GDM1 (cell line): ENCODE data around the gene C11orf24.
"Not testable (repeated sequence)": the region's sequence is repeated elsewhere in the genome, so short reads cannot be mapped to it uniquely, and the experiment has no call there.

ENCODE experiments used
- DNase-seq: peaks from one replicate; lab custom pipeline; 2025; lab: John Stamatoyannopoulos, UW

Gene C11orf24

DNA sequence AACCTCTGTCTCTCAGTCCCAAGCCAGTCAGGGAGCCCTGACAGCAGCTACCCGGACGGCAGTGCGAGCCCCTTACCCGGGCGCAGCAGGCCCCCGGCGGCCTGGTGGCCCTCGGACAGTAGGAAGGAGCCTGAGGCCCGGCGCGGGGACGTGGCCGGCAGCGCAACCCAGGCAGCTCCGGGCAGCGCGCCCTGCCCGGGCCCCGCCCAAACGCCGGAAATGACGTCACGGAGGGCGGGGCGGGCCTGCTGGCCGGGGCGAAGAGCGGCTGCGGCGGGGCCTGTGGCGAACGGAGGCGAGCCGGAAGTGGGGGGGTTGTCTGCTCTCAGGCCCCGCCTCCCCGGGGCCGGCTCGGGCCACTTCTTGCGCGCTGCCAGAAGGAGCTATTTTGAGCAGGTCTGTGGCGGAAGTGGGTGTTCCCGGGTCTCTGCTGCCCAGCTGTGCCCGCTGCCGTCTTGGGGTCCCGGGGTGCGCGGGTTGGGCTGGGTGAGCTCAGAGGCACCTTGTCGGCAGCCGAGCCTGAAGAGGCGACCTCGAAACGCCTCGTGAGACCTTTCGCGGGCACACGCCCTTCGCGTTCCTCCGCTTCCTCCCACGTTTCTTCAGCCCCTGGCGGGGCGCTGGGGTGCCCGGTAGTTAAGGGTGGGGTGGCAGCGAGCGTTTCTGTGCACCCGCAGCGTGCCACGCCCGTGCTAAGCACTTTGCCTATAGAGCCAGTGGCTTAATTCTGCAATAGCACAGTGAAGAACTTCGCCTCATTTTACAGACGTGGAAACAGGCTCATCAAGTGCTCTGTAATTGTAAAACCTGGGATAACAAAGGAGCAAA is at the start of gene C11orf24:
TSS of gene C11orf24 (minus strand) at position 193 of the 828 bp plus-strand sequence. CDS start 8,206 bp downstream, outside the sequence.
- peak; percentile 91 for DNase-seq

DNA sequence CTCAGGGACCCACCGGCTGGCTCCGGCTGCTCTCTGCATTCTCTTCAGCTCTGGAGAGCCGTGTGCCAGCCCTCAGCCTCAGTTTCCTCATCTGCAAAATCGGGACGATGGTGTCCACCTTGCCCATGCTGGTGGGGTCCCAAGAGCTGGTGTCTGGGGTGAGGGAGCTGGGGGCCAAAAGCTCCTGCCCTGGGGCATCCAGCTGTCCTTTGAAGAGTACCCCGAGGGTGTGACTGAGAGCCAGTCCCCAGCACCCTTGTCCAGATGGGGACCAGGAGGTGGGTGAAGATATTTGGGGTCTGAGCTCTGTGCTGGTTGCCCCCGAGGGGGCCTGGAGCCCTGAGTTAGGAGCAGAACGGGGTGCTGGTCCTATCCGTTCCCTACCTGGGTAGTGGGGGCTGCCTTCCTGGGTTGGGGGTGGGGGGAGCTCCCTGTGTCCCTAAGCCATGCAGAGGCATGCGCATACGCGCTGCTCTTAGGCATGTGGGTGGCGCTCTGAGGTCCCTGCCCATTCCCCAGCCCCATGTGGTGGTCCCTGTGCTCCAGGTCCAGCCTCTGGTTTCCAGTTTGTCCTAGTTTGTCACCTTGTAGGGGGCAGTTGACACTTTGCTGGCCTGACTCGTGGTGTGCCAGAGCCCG is 45.5 kb upstream of the C11orf24 start:
- DNase-seq = no peak

DNA sequence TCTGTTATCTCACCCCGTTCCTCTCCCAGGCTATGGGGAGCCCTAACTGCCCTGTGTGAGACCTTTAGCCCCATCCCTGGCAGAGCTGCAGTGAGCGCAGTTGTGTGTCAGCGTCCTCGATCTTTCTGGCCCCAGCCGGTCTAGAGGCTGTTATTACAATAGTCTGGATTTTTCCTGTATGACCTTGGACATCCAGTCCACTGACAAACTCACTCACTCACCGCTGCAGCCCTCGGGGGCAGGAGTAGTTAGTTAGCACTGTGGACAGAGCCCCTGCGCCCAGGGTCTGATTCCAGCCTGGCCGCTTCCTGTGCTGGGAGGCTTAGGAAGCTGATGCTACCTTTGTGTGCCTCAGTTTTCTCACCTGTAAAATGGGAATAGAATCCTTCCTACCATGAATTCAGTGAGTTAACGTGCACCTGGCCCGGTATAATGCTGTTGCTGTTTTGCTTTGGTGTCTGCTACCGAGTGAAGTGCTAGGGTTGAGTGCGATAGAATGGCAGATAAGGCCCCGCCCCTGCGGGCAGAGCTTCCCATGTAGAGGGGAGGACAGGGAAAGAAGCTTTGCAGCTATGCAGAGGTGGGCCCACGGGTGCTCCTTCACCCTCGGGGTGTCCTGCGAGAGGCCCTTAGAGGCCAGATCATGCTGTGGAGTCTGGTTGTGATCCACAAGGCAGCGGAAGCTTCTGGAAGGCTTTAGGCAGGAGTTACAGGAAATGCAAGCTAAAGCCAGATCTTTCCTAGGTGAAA is 43.6 kb upstream of the C11orf24 start:
- no peak for DNase-seq

DNA sequence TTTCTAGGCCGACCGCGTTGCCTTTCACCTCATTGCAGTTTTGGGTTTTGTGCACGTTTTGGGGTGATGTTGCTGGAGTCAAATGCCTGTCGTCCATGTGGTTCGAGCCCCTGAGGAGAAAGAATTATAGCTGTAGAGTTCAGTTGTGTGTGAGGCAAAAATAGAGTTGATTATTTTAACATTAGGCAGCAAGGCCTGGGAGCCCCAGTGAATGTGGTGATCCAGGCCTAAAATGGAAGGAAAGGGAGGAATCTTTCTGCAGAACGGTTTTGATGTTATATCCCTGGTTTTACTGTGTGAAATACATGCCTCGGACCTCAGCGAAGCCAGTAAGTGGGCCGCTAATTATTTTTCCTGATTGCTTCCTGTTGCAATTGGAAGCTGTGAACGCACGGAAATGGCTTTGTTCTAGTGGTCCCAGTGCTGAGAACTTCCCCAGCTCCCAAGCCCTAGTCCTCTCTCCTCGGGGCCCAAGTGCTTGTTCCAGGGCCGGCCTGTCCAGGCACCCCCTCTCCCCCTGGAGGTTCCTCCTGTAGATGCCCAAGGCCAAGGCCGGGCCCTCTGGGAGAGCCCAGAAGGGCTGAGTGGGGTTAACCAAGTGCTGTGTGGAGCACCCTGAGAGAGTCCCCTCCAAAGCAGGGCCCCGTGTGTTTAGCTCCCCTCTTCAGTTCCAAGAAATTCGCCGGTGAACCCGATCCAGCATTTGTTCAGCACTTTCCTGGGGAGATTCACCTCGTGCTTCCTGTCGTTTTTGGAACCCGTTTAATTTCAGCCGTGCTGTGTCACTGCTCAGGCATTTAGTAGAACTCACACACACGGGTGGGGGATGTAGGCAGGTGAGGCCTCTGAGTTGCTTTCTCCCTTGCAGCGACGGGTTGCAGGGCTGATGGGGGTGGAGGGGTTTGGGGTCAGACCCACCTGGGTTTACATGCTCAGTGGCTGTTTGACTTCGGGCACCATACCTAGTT is 42.7 kb upstream of the C11orf24 start:
- no peak for DNase-seq

GRCh38 chr11:68313574-68314202 is 41.9 kb upstream of the C11orf24 start:
- no peak for DNase-seq

DNA sequence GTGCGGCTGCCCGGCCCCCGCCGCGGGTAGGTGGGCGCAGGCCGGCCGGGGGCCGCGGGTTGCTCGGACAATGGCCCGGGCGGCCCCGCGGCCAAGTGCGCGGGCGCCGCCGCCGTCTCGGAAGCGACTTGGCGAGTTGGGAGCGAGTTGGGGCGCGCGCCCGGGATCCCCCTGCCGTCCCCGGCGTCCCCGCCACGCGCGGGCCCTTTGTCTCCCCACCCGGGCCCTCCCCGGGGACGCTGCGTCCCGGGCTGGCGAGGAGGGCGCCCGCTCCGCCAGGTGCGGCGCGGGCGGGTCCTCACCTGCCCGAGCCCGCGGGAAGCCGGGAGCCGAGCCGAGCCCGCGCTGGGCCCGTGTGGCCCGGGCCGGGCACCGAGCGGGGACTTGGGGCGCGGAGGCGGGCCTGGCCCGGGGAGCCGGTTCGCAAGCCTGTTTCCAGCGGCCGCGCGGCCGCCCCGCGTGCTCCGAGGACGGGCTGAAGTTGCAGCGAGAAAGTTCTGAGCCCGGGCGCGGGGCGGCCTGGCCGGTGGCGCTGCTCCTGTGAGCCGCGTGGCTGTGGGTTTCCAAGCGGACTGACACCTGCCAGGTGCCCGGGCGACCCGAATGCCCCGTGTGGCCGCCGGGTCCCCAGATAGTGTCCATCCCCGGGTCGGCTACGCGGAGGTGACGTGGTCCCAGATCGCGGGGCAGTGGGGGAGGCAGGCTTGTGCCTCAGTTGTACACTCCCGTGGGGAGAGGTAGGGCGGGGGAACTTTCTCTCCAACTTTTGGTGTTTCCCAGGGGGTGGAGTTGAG is 41.2 kb upstream of the C11orf24 start:
- no peak for DNase-seq

DNA sequence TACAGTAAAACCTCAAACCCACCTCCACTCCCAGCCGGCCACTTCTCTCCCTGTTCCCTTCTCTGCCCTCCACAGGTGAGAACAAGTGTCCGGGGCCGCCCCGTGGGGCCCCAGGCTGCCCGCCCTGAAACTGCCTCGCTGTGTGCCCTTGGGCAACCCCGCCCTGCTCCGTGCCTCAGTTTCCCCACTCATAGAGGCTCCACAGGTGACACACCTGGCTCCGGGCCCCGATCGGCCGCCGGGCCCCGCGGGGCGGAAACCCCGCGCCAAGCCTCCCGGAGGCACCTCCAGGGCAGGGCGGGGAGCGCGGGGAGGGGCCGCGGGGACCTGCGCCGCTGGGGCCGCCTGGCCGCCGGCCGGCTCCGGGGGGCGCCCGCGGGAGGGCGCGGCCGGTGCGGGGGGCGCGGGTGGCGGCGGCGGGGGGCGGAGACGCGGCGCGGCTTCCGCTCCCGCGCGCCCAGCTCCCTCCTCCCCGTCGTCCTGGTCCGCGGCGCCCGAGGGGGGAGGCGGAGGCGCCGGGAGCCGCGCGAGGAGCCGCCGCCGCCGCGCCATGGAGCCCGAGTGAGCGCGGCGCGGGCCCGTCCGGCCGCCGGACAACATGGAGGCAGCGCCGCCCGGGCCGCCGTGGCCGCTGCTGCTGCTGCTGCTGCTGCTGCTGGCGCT is 40.5 kb upstream of the C11orf24 start, which contains the start of gene LRP5:
TSS of gene LRP5 (plus strand) at position 475 of the 663 bp plus-strand sequence. CDS start at position 599, 124 bp downstream.
- peak; percentile 29 for DNase-seq

DNA sequence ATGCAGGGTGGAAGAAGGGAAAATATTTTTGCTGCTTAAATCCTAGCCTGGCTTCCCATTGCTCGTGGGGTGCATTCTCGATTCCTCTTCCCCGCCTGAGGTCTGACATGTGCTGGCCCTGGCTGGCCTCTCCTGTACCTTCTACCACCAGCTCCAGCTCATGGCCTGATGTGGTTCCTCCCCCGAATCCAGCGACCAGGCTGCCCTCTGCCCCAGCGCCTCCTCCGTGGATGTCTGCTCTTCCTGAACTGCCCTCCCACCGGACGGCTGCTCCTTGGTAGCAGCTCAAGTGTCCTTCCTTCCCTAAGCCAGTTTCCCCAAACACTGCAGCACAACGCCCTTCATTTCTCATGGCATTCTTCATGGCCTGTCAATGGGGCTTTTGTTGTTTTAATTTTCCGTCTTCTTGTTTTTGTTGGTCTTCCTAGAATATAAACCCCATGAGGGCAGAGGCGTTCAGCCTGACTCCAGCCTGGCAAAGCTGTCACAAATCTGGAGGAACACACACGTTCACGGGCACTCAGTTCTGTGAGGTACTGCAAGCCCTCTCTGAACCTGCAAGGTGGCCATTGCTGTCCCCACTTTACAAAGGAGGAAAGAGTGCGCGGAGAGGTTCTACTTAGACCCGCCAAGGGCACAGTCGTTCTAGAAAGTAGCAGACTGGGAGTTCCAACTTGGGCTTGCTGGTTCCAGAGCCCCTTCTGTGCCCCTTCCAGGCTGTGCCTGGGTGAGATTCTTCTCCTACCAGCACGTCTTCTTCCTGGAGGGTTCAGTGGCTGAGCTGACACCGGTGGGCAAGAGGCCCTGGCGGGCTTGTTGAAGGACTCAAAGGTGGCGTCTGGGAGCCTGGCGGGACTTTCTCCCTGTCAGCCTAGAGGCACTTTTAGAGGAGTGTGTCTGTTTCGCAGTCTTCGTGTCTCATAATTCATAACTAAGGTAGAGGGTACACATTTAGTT is 39.7 kb upstream of the C11orf24 start:
- no peak for DNase-seq

- no peak for DNase-seq
These were observed 37.9 kb upstream of the C11orf24 start for GRCh38 chr11:68309621-68310185.

DNA sequence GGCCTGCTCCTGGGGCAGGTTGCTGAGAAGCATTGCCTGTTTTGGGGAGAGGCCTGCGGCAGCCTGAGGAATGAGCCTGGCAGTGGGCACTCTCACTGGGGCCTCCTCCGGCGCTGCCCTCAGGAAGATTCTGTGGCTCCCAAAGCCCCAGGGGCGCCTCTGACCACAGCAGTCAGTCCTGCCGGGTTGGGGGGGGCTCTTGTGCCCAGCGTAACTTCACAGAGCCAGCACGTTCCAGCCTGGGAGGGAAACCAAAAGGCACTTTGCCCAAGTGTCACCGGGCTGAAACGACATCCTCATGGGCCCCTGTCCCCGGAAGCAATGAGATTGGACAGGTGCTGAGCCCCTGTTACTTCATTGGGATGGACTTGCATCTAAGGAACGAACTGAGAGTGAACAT is 36.3 kb upstream of the C11orf24 start:
- DNase-seq = no peak

- DNase-seq = no peak
These were observed 34.9 kb upstream of the C11orf24 start for GRCh38 chr11:68306636-68307035.

DNA sequence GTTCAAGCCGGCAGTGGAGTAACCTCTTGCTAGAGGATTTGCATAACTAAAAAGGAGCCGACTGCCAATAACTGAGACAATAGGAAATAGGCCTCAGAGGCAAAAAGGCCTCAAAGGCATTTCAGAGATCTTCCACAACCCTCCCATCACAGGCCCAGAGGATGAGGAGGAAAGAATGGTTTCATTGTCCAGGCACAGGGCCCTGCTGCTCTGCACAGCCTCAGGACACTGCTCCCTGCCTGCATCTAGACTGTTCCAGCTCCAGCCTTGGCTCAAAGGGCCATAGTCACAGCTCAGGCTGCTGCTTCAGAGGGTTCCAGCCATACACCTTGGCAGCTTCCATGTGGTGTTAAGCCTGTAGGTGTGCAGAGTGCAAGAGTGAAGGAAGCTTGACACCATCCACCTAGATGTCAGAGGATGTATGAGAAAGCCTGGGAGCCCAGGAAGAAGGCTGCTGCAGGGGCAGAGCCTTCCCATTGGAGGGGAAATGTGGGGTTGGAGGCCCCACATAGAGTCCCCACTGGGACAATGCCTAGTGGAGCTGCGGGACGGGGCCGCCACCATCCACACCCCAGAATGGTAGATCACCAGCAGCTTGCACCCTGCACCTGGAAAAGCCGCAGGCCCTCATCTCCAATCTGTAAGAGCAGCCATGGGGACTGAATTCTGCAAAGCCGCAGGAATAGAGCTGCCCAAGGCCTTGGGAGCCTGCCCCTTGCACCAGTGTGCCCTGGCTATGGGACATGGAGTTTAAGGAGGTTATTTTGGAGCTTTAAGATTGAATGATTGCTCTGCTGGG is 32.4 kb upstream of the C11orf24 start:
- no peak for DNase-seq

DNA sequence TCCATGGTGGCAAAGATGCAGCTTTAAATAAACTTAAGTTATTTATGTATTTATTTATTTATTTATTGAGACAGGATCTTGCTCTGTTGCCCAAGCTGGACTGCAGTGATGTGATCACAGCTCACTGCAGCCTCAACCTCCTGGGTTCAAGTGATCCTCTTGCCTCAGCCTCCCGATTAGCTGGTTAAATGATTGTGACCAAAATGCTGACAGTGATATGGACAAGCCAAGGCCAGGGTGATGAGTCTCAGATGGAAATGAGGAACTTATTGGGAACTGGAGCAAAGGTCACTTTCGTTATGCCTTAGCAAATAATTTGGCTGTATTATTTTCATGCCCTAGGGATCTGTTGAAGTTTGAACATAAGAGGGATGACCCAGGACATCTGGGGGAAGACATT is 31.3 kb upstream of the C11orf24 start:
- no peak for DNase-seq

GRCh38 chr11:68302670-68303069 is 30.9 kb upstream of the C11orf24 start:
- no peak for DNase-seq

DNA sequence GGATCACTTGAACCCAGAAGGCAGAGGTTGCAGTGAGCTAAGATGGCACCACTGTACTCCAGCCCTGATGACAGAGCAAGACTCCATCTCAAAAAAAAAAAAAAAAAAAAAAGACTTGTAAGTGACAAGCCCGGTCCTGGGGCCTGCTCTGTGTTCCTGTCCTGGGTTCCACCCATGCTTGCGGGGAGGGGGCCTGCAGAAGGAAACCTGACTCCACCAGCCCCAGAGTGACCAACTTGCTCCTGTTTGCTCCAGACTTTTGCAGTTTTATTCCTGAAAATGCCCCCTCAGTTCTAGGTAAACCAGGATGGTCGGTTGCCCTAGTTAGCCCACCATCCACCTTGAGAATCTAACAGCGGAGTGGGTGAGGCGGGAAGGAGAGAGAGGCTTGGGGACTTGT is 30.5 kb upstream of the C11orf24 start:
- no peak for DNase-seq

GRCh38 chr11:68300076-68300830 is 28.5 kb upstream of the C11orf24 start:
- DNase-seq = no peak

- DNase-seq = not testable (repeated sequence)
These were observed 27.7 kb upstream of the C11orf24 start for GRCh38 chr11:68299517-68299879.
